Kidney epithelial cell (primary cell): ENCODE data around the gene TAF1A. TPM values are rescaled to one million over a fixed set of nuclear protein-coding genes. Genes with fewer than 3 reads are reported as not detected.

Experiments
- DNase-seq: peaks from one replicate; pipeline ENCODE4 v3.0.0-alpha.2; 2010; ENCODE audit warnings: low read depth
- H3K27me3 ChIP-seq: 2 replicates; pipeline ENCODE4 v1.6.0; 2011; ENCODE audit warnings: low read length; ENCODE audit not compliant: control insufficient read depth, insufficient read depth
- H3K36me3 ChIP-seq: 2 replicates; pipeline ENCODE4 v1.5.1; 2011; ENCODE audit warnings: low read length; ENCODE audit not compliant: control insufficient read depth, insufficient read depth
- H3K4me3 ChIP-seq: 2 replicates; pipeline ENCODE4 v1.5.1; 2011; ENCODE audit warnings: low read depth, mild to moderate bottlenecking, control low read depth, low read length
- total RNA-seq: library from RNA; depleted of rRNA; stranded (reverse); fragments of >200 nt; gene quantifications from 2 replicates; pipeline ENCODE4 v1.2.3, GENCODE V29; 2015
- TF ChIP-seq, protein P1 (sequence below): IDR thresholded peaks from 2 replicates; pipeline ENCODE4 v1.5.1; 2011; ENCODE audit warnings: mild to moderate bottlenecking, moderate library complexity, low read length, control low read depth, inconsistent platforms; ENCODE audit not compliant: insufficient read depth, poor library complexity, severe bottlenecking

Gene TAF1A
- total RNA-seq, 1 donor from 2014 or later, result 15.3 TPM

DNA sequence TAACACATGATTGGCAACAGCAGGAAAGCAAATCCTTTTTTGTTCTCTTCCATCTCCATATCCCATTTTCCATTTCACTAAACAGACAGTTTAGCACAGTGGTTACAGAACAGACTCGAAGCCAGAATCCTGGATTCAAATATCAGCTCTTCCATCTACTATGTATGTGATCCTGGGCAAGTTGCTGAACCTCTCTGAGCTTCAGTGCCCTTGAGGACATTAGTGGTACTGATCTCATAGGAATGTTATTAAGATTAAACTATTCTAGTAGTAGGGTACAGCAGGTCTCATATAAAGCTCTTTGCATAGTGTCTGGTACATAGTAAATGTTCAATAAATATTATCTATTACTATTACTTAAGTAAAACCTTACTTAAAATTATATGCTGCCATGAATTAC lies 28.1 kb downstream of the TAF1A start:
- DNase-seq, result no peak
- H3K27me3 ChIP-seq, result no peaks in the 10 kb centered on the region
- H3K4me3 ChIP-seq, result no peak overlapping the region
- TF ChIP-seq, protein P1, sequence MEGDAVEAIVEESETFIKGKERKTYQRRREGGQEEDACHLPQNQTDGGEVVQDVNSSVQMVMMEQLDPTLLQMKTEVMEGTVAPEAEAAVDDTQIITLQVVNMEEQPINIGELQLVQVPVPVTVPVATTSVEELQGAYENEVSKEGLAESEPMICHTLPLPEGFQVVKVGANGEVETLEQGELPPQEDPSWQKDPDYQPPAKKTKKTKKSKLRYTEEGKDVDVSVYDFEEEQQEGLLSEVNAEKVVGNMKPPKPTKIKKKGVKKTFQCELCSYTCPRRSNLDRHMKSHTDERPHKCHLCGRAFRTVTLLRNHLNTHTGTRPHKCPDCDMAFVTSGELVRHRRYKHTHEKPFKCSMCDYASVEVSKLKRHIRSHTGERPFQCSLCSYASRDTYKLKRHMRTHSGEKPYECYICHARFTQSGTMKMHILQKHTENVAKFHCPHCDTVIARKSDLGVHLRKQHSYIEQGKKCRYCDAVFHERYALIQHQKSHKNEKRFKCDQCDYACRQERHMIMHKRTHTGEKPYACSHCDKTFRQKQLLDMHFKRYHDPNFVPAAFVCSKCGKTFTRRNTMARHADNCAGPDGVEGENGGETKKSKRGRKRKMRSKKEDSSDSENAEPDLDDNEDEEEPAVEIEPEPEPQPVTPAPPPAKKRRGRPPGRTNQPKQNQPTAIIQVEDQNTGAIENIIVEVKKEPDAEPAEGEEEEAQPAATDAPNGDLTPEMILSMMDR, result no peak
- no peaks in the 10 kb centered on the region for H3K36me3 ChIP-seq

DNA sequence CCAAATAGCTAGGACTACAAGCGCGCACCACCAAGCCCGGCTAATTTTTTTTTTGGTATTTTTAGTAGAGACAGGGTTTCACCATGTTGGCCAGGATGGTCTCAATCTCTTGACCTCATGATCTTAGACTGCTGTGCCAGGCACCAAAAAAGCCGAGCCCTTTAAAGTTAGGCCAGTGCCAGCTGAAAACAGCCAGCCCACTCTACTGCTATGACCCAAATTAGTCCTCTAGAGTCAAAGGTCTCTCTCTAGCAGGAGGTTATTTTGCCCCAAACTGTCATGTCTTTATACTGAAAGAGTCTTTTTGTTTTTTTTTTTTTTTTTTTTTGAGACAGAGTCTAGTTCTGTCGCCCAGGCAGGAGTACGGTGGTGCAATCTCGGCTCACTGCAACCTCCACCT lies 32.2 kb downstream of the TAF1A start:
- no peaks in the 10 kb centered on the region for H3K27me3 ChIP-seq
- no peak overlapping the region for H3K4me3 ChIP-seq
- TF ChIP-seq, protein P1, result no peak
- no peaks in the 10 kb centered on the region for H3K36me3 ChIP-seq
- DNase-seq, result no peak

DNA sequence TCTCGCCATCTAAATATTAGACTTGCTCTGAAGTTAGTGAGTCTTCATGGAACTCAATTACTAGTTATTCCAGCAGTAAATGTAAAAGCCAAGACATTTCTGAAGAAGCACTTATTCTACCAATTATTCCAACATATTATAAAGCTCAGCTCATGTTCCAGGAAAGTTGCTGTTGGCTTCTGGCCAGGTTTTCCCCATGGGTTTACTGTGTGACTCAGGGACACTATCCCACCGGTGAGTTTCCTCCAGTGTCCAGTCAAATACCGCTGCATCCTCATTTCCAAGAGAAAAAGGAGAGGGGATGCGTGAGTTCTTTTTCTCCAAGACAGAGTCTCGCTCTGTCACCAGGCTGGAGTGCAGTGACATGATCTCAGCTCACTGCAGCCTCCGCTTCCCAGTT lies 32.6 kb downstream of the TAF1A start:
- Histone ChIP-seq H3K4me3 (no peak overlapping the region), H3K27me3 (no peaks in the 10 kb centered on the region), H3K36me3 (no peaks in the 10 kb centered on the region)
- TF ChIP-seq, protein P1, result no peak
- DNase-seq, result no peak

DNA sequence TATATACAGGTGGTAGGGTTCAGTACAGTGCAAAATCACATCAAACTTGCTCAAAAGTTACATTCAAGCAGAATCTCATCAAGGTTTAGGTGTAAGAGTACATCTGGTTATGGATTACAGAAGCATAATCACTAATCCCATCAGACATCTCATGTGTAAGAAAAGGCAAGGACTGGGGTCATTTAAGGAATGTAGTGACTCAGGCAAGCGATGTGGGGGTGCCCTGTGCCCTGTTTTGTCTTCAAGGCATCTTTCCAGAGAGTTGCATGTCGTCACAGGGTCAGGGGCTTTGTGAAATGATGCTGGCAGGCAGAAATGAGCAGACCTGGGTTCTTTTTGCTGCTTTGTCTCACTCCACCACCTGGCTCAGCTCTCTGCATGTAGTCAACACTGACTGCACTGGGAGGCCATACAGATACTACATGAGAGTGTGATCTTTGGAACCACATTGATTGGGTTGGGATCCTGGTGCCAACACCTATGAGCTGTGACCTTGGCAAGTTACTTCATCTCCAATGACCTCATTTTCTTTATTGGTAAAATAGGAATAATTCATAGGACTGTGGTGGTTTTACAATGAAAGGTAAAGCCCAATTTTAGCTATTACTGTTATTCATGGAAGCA lies 33.6 kb downstream of the TAF1A start:
- TF ChIP-seq, protein P1, result no peak
- DNase-seq, result no peak

DNA sequence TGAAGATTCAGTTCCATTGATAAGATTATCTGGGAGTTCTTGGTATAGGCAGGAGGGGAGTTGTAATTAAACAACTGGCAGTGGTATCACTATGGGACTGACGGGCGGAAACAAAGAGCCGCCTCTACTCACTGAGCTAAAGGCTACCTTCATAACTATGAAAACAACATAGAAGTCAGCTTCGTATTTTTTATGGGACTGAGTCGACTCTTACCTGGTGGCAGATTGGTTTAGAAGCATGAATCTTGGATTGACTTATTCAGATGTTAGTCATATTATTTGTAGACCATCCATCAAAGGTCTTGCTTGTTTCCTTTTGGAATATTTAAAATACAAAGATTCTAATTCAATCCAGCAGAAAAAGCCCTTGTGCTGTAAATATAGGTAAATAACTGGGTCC lies 35.6 kb downstream of the TAF1A start:
- Histone ChIP-seq H3K4me3 (no peak overlapping the region), H3K36me3 (no peaks in the 10 kb centered on the region), H3K27me3 (no peaks in the 10 kb centered on the region)
- no peak for DNase-seq
- TF ChIP-seq, protein P1, result no peak

More for the DNA sequence above, 33.6 kb downstream of the TAF1A start:
- Histone ChIP-seq H3K36me3 (no peaks in the 10 kb centered on the region), H3K27me3 (no peaks in the 10 kb centered on the region), H3K4me3 (no peak overlapping the region)

DNA sequence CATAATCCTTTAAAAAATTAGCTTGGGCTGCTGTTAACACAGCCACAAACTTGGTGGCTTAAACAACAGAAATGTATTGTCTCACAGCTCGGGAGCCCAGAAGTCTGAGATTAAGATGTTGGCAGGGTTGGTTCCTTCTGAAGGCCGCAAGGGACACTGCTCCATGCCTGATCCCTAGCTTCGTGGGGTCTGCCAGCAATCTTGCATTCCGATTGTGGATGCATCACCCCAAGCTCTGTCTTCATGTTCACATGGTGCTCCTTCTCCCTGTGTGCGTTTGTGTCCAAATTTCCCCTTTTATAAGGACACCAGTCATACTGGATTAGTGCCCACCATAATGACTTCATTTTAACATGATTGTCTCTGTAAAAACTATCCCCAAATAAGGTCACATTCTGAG lies 36.9 kb downstream of the TAF1A start:
- Histone ChIP-seq H3K36me3 (no peaks in the 10 kb centered on the region), H3K4me3 (no peak overlapping the region), H3K27me3 (no peaks in the 10 kb centered on the region)
- TF ChIP-seq, protein P1, result no peak
- no peak for DNase-seq
